HepG2 (cell line): ENCODE measurements around the gene GPR37L1. TPM values are rescaled to one million over a fixed set of nuclear protein-coding genes. Genes with fewer than 3 reads are reported as not detected.

Source experiments
- AKAP8 ChIP-seq: sonication (generic); formaldehyde crosslinking; IDR thresholded peaks from 2 replicates; pipeline ENCODE4 v1.5.1; 2020; ENCODE audit warnings: mild to moderate bottlenecking, missing genetic modification reagents
- ETV5 ChIP-seq: IDR thresholded peaks from 2 replicates; pipeline ENCODE4 v1.6.1; 2018; ENCODE audit warnings: missing biosample characterization, missing genetic modification reagents, inconsistent platforms, borderline replicate concordance
- FOXC1 ChIP-seq: sonication (generic); formaldehyde crosslinking; IDR thresholded peaks from 2 replicates; pipeline ENCODE4 v1.8.0; 2022; ENCODE audit warnings: mild to moderate bottlenecking, missing genetic modification reagents, borderline replicate concordance
- MZF1 ChIP-seq: sonication (generic); formaldehyde crosslinking; IDR thresholded peaks from 2 replicates; pipeline ENCODE4 v1.8.1; 2023; ENCODE audit warnings: mild to moderate bottlenecking, missing genetic modification reagents, borderline replicate concordance
- PCBP2 ChIP-seq: fragments of 200-400 bp; formaldehyde crosslinking; optimal IDR thresholded peaks from 2 replicates; pipeline ENCODE3; 2018; ENCODE audit warnings: low read length, low read depth; ENCODE audit not compliant: poor library complexity, severe bottlenecking
- RFXANK ChIP-seq: IDR thresholded peaks from 2 replicates; pipeline ENCODE4 v1.6.1; 2016
- ZNF318 ChIP-seq: sonication (generic); formaldehyde crosslinking; IDR thresholded peaks from 2 replicates; pipeline ENCODE4 v1.4.0; 2020; ENCODE audit warnings: mild to moderate bottlenecking, missing genetic modification reagents
- ZNF383 ChIP-seq: sonication (generic); formaldehyde crosslinking; IDR thresholded peaks from 2 replicates; pipeline ENCODE4 v1.4.0; 2020; ENCODE audit warnings: missing genetic modification reagents, mild to moderate bottlenecking, borderline replicate concordance
- ZNF792 ChIP-seq: IDR thresholded peaks from 2 replicates; pipeline ENCODE4 v1.6.1; 2016
- ZNF800 ChIP-seq: sonication (generic); formaldehyde crosslinking; IDR thresholded peaks from 2 replicates; pipeline ENCODE4 v1.4.0; 2020; ENCODE audit warnings: missing genetic modification reagents
- polyA plus RNA-seq, 8 experiments: library from polyadenylated mRNA; depleted of rRNA in 3 of 8; stranded (reverse) in 7 of 8; unstranded in 1 of 8; fragments of >200 nt; fragmentation: Illumina TruSeq in 4 of 8; extraction: Trizol in 4 of 8; gene quantifications; 2 replicates each; pipeline versions ENCODE4 v1.2.1 to v1.2.3, GENCODE V29; 2011 to 2016; ENCODE audit warnings: low read depth in 4 of 8, missing spikeins in 1 of 8, mixed read lengths in 1 of 8; ENCODE audit not compliant: insufficient read depth in 1 of 8
- total RNA-seq, 5 experiments: library from RNA; depleted of rRNA; stranded (reverse); fragments of >200 nt; fragmentation: Illumina TruSeq; extraction: Trizol; gene quantifications; 2 replicates each; pipeline ENCODE4 v1.2.3, GENCODE V29; 2016; ENCODE audit warnings: low read depth in 1 of 5
- TF ChIP-seq, protein P1 (sequence below): sonication (generic); formaldehyde crosslinking; IDR thresholded peaks from 2 replicates; pipeline ENCODE4 v1.5.0; 2020; ENCODE audit warnings: missing genetic modification reagents
- TF ChIP-seq, protein P2 (sequence below): sonication (generic); formaldehyde crosslinking; IDR thresholded peaks from 2 replicates; pipeline ENCODE4 v1.5.0; 2020; ENCODE audit warnings: missing genetic modification reagents, mild to moderate bottlenecking, borderline replicate concordance

Gene GPR37L1
- total and polyA plus RNA-seq, 2 of the 13 experiments (the other 11 are each of a cell fraction or from before 2014, with no cell fraction given) = 0.13 TPM; not detected in 1

DNA sequence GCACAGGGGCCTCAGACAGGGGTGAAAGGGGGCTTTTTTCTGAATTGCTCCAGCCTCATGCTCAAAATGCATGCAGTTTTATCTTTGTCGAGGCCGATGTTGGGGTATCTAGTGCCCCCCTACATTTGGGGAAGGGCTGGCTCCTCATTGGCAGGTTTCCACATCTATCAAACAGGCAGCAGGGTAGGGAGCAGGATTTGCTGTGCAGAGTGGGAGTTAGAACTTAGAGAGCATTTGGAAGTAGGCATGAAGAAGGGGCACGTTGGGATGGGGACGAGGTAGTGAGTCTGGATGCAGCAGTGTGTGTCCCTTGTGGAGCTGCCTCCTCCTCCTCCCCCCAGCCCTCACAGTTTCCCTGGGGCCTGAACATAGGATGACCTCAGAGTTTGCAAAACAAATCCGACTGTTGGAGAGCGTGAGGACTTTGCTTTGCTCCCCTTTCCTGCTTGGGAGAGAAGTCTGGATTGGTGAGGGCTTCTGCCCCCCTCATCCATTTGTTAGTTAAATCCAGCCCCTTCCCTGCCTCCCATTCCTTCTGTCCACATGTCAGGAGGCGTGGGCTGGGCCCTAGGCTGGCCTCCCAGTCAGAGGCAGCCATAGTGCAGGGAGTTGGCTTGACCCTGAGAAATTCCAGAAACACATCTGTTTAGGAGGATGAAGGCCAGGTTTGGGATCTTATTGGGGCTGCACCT, 36.9 kb upstream of the GPR37L1 start (continued):
- TF ChIP-seq FOXC1 (CRISPR knock-in tag) (no peak), AKAP8 (CRISPR knock-in tag) (peak; percentile 58; the same call in 1 of the 2 replicates), ZNF800 (no peak), MZF1 (CRISPR knock-in tag) (no peak), ZNF792 (CRISPR knock-in tag) (0 out of 2 replicates have a peak, but pooled peaks have one; percentile 24), ZNF383 (CRISPR knock-in tag) (no peak), ZNF318 (CRISPR knock-in tag) (no peak), PCBP2 (no peak), RFXANK (CRISPR knock-in tag) (no peak), ETV5 (CRISPR knock-in tag) (peak; percentile 38; the same call in 1 of the 2 replicates)
- TF ChIP-seq, protein P1, sequence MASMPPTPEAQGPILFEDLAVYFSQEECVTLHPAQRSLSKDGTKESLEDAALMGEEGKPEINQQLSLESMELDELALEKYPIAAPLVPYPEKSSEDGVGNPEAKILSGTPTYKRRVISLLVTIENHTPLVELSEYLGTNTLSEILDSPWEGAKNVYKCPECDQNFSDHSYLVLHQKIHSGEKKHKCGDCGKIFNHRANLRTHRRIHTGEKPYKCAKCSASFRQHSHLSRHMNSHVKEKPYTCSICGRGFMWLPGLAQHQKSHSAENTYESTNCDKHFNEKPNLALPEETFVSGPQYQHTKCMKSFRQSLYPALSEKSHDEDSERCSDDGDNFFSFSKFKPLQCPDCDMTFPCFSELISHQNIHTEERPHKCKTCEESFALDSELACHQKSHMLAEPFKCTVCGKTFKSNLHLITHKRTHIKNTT (CRISPR knock-in tag) = no peak
- TF ChIP-seq, protein P2, sequence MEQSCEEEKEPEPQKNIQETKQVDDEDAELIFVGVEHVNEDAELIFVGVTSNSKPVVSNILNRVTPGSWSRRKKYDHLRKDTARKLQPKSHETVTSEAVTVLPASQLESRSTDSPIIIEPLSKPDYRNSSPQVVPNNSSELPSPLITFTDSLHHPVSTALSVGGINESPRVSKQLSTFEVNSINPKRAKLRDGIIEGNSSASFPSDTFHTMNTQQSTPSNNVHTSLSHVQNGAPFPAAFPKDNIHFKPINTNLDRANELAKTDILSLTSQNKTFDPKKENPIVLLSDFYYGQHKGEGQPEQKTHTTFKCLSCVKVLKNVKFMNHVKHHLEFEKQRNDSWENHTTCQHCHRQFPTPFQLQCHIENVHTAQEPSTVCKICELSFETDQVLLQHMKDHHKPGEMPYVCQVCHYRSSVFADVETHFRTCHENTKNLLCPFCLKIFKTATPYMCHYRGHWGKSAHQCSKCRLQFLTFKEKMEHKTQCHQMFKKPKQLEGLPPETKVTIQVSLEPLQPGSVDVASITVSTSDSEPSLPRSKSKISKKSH (CRISPR knock-in tag) = no peak
